ENCODE measurements around the gene AMH. TPM values are rescaled to one million over a fixed set of nuclear protein-coding genes. Genes with fewer than 3 reads are reported as not detected.
A peak's percentile ranks its signal among the peaks of the same experiment; 100 is the strongest.

The AMH gene
- total RNA-seq, 1 experiment from 2014 or later, result 42.8 TPM

DNA sequence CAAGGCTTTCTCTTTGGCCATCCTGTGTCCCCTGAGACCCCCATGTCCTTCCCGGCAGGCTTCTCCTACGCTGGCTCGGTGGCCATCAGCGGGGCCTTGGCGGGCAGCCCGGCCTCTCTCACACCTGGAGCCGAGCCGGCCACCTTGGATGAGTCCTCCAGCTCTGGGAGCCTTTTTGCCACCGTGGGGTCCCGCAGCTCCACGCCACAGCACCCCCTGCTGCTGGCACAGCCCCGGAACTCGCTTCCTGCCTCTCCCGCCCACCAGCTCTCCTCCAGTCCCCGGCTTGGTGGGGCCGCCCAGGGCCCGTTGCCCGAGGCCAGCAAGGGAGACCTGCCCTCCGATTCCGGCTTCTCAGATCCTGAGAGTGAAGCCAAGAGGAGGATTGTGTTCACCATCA is 27.2 kb upstream of the AMH start:
- H3K4me3 ChIP-seq (replicated peaks in 1 of 2; ENCODE audit: low read depth in 1 of 2, low read length in 2 of 2), result no peak overlapping the region
- no peak overlapping the region for H3K4me2 ChIP-seq (ENCODE audit: low read length)
- peaks cover 13 to 39% of the 10 kb centered on the region in 2 experiments; a peak in 3 of 4 replicates for H3K36me3 ChIP-seq (ENCODE audit: control insufficient read depth in 1 of 2, insufficient read depth in 2 of 2, low read length in 2 of 2)
- H3K27ac ChIP-seq (ENCODE audit: low read depth, low read length), result no peak overlapping the region
- H3K79me2 ChIP-seq (ENCODE audit: insufficient read depth, low read length), result peaks cover 4% of the 10 kb centered on the region; the same call in 1 of the 2 replicates
- ATAC-seq (peak; percentile 37; the same call in 1 of the 2 replicates), DNase-seq (ENCODE audit: low read depth, low spot score) (no peak)
- ChIA-PET CTCF (interaction anchor here (1.4 kb wide), 1 partner anchor 67 kb away, joined by 21 read pairs; no protein-coding TSS in a partner anchor), RAD21 (ENCODE audit: low non-redundant PET in 1 of 2, low total read pairs in 2 of 2, uncharacterized antibody in 2 of 2, unreplicated experiment in 2 of 2) (no interaction called here), POLR2A (no interaction called here)
- BruUV-seq (replicated peaks), result no TSS peak
- H2AFZ ChIP-seq (ENCODE audit: low read depth, low read length, poor library complexity, severe bottlenecking), result no peak overlapping the region
- no peaks in the 10 kb centered on the region for H4K20me1 ChIP-seq (ENCODE audit: insufficient read depth)
- intact Hi-C loops (cut with micrococcal nuclease), result no loop called here
- H3K27me3 ChIP-seq (ENCODE audit: insufficient read depth, low read length), result no peaks in the 10 kb centered on the region
- no peak for TF ChIP-seq CBX3 (IDR thresholded peaks at IDR 0.05; ENCODE audit: low read depth)
- TF ChIP-seq, protein P1, sequence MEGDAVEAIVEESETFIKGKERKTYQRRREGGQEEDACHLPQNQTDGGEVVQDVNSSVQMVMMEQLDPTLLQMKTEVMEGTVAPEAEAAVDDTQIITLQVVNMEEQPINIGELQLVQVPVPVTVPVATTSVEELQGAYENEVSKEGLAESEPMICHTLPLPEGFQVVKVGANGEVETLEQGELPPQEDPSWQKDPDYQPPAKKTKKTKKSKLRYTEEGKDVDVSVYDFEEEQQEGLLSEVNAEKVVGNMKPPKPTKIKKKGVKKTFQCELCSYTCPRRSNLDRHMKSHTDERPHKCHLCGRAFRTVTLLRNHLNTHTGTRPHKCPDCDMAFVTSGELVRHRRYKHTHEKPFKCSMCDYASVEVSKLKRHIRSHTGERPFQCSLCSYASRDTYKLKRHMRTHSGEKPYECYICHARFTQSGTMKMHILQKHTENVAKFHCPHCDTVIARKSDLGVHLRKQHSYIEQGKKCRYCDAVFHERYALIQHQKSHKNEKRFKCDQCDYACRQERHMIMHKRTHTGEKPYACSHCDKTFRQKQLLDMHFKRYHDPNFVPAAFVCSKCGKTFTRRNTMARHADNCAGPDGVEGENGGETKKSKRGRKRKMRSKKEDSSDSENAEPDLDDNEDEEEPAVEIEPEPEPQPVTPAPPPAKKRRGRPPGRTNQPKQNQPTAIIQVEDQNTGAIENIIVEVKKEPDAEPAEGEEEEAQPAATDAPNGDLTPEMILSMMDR (IDR thresholded peaks at IDR 0.05 in 2 of 3, conservative IDR thresholded peaks at IDR 0.05 in 1 of 3; ENCODE audit: borderline replicate concordance in 1 of 3, insufficient read depth in 1 of 3, low read depth in 2 of 3, low read length in 2 of 3), result peak in 2 of 3 experiments; percentile 23 to 34; a peak in 2 of 6 replicates
- peak; percentile 30; the same call in 1 of the 2 replicates for TF ChIP-seq RAD21 (IDR thresholded peaks at IDR 0.05; ENCODE audit: low read depth)
- TF ChIP-seq SRF (IDR thresholded peaks at IDR 0.05; ENCODE audit: low read depth), result no peak
- TF ChIP-seq ELF1 (IDR thresholded peaks at IDR 0.05; ENCODE audit: borderline replicate concordance, low read depth), result no peak
- no peak overlapping the region for H3K9ac ChIP-seq (ENCODE audit: low read length)
- H3K9me3 ChIP-seq (ENCODE audit: control insufficient read depth in 1 of 2, insufficient read depth in 1 of 2, low read depth in 1 of 2, low read length in 2 of 2), result no peaks in the 10 kb centered on the region
- no peaks in the 10 kb centered on the region for H3K9me2 ChIP-seq (ENCODE audit: insufficient read depth)
- H3K4me1 ChIP-seq (ENCODE audit: control insufficient read depth in 1 of 2, insufficient read depth in 2 of 2, low read length in 2 of 2), result no peaks in the 10 kb centered on the region

DNA sequence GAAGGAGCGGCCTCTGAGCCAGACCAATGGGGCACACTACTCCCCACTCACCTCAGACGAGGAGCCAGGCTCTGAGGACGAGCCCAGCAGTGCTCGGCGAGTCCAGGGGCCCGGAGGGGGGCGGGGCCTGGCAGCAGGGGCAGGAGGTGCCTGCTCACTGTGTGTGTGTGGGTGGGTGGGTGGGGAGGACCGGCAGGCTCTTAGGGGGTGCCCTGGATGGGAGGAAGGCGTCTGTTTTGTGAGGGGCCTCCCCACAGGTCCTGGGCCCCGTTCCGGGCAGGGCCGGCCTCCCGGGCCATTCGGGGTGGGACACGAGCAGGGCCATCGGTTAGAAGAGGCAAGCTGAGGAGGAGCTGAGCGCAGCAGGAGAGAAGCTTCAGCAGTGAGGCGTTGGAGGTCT is 25.7 kb upstream of the AMH start:
- ChIA-PET RAD21 (ENCODE audit: low non-redundant PET in 1 of 2, low total read pairs in 2 of 2, uncharacterized antibody in 2 of 2, unreplicated experiment in 2 of 2) (no interaction called here), POLR2A (no interaction called here), CTCF (no interaction called here)
- no peak for DNase-seq (ENCODE audit: low read depth, low spot score)
- H3K27me3 ChIP-seq (ENCODE audit: insufficient read depth, low read length), result no peaks in the 10 kb centered on the region
- H3K9me3 ChIP-seq (ENCODE audit: control insufficient read depth in 1 of 2, insufficient read depth in 1 of 2, low read depth in 1 of 2, low read length in 2 of 2), result no peaks in the 10 kb centered on the region
- no TSS peak for BruUV-seq (replicated peaks)
- no peak overlapping the region for H3K4me3 ChIP-seq (replicated peaks in 1 of 2; ENCODE audit: low read depth in 1 of 2, low read length in 2 of 2)
- no peak for ATAC-seq
- H3K9me2 ChIP-seq (ENCODE audit: insufficient read depth), result no peaks in the 10 kb centered on the region
- intact Hi-C loops (cut with micrococcal nuclease), result no loop called here
- H3K36me3 ChIP-seq (ENCODE audit: control insufficient read depth in 1 of 2, insufficient read depth in 2 of 2, low read length in 2 of 2), result peaks cover 7 to 34% of the 10 kb centered on the region in 2 experiments; a peak in 3 of 4 replicates
- H3K4me2 ChIP-seq (ENCODE audit: low read length), result no peak overlapping the region
- H3K27ac ChIP-seq (ENCODE audit: low read depth, low read length), result no peak overlapping the region
- no peaks in the 10 kb centered on the region for H3K4me1 ChIP-seq (ENCODE audit: control insufficient read depth in 1 of 2, insufficient read depth in 2 of 2, low read length in 2 of 2)
- H2AFZ ChIP-seq (ENCODE audit: low read depth, low read length, poor library complexity, severe bottlenecking), result no peak overlapping the region
- no peak overlapping the region for H3K9ac ChIP-seq (ENCODE audit: low read length)
- no peaks in the 10 kb centered on the region for H4K20me1 ChIP-seq (ENCODE audit: insufficient read depth)
- H3K79me2 ChIP-seq (ENCODE audit: insufficient read depth, low read length), result no peaks in the 10 kb centered on the region
- no peak for TF ChIP-seq EZH2phosphoT487 (IDR thresholded peaks at IDR 0.05; ENCODE audit: borderline replicate concordance)
- TF ChIP-seq POLR2A (IDR thresholded peaks at IDR 0.05; ENCODE audit: borderline replicate concordance, extremely low read depth, insufficient read depth, insufficient read length), result no peak
- TF ChIP-seq ELF1 (IDR thresholded peaks at IDR 0.05; ENCODE audit: borderline replicate concordance, low read depth), result no peak
- no peak for TF ChIP-seq JUND (IDR thresholded peaks at IDR 0.05)
- no peak for TF ChIP-seq EGR1 (IDR thresholded peaks at IDR 0.05; ENCODE audit: low read depth)
- TF ChIP-seq, protein P1 (IDR thresholded peaks at IDR 0.05 in 2 of 3, conservative IDR thresholded peaks at IDR 0.05 in 1 of 3; ENCODE audit: borderline replicate concordance in 1 of 3, insufficient read depth in 1 of 3, low read depth in 2 of 3, low read length in 2 of 3), result no peak
- TF ChIP-seq CBX3 (IDR thresholded peaks at IDR 0.05; ENCODE audit: low read depth), result no peak
- no peak for TF ChIP-seq CEBPB (IDR thresholded peaks at IDR 0.05; ENCODE audit: low read depth)
- no peak for TF ChIP-seq SP1 (IDR thresholded peaks at IDR 0.05; ENCODE audit: low read depth)
- no peak for TF ChIP-seq POLR2AphosphoS5 (IDR thresholded peaks at IDR 0.05; ENCODE audit: low read depth, low read length)
- no peak for TF ChIP-seq EZH2 (IDR thresholded peaks at IDR 0.05)

Measured in HCT116 (cell line).